NCI-H1436 treated with DMSO at 0.1 percent for 48 hours (cell line): ENCODE results near the gene LONP1.
"Not testable (repeated sequence)": the region's sequence is repeated elsewhere in the genome, so short reads cannot be mapped to it uniquely, and the experiment has no call there.

Source experiments
- DNase-seq: peaks from one replicate; lab custom pipeline; 2025; lab: John Stamatoyannopoulos, UW

Gene LONP1

GRCh38 chr19:5719961-5720790, at the start of gene LONP1, which contains the start of gene CATSPERD:
Gene LONP1, minus strand, starts transcription at chr19:5720146. Its CDS starts 14 bp downstream, at chr19:5720132.
Gene CATSPERD, plus strand, starts transcription at chr19:5720637. Its CDS starts 101 bp downstream, at chr19:5720738.
- peak; percentile 91 for DNase-seq

- DNase-seq, result no peak
Observed at GRCh38 chr19:5767949-5768348, 48.0 kb upstream of the LONP1 start.

GRCh38 chr19:5765220-5765619, 45.3 kb upstream of the LONP1 start:
- no peak for DNase-seq

- DNase-seq, result no peak
Observed at GRCh38 chr19:5762608-5763217, 42.8 kb upstream of the LONP1 start.

GRCh38 chr19:5753743-5754142, 33.8 kb upstream of the LONP1 start:
- DNase-seq, result no peak

GRCh38 chr19:5751709-5752108, 31.8 kb upstream of the LONP1 start:
- no peak for DNase-seq

- no peak for DNase-seq
Observed at GRCh38 chr19:5749505-5749904, 29.6 kb upstream of the LONP1 start.

GRCh38 chr19:5748920-5749319, 29.0 kb upstream of the LONP1 start:
- DNase-seq, result not testable (repeated sequence)

- not testable (repeated sequence) for DNase-seq
Observed at GRCh38 chr19:5744999-5745398, 25.1 kb upstream of the LONP1 start.

- no peak for DNase-seq
Observed at GRCh38 chr19:5743630-5744029, 23.7 kb upstream of the LONP1 start.

GRCh38 chr19:5742051-5742450, 22.1 kb upstream of the LONP1 start:
- no peak for DNase-seq

- no peak for DNase-seq
Observed at GRCh38 chr19:5738423-5738822, 18.5 kb upstream of the LONP1 start.

- DNase-seq, result not testable (repeated sequence)
Observed at GRCh38 chr19:5733172-5733571, 13.2 kb upstream of the LONP1 start.

GRCh38 chr19:5727453-5728050, 7.6 kb upstream of the LONP1 start:
- no peak for DNase-seq

GRCh38 chr19:5719274-5719960, 529 bp downstream of the LONP1 start:
- no peak for DNase-seq

GRCh38 chr19:5718579-5719273, 1.2 kb downstream of the LONP1 start:
- no peak for DNase-seq

- no peak for DNase-seq
Observed at GRCh38 chr19:5718037-5718578, 1.8 kb downstream of the LONP1 start.

GRCh38 chr19:5717215-5717935, 2.6 kb downstream of the LONP1 start:
- DNase-seq, result no peak

- no peak for DNase-seq
Observed at GRCh38 chr19:5714816-5715215, 5.1 kb downstream of the LONP1 start.

- no peak for DNase-seq
Observed at GRCh38 chr19:5713228-5713627, 6.7 kb downstream of the LONP1 start.

- DNase-seq, result no peak
Observed at GRCh38 chr19:5711713-5712161, 8.2 kb downstream of the LONP1 start.
